RWPE1 (cell line): ENCODE measurements around the gene DDHD1.
"Not testable (repeated sequence)": the region's sequence is repeated elsewhere in the genome, so short reads cannot be mapped to it uniquely, and the experiment has no call there.

ENCODE experiments used
- CTCF ChIA-PET: fragments of 350-600 bp; sonication (Branson Sonifier 250); formaldehyde crosslinking; extraction: SDS; loops from one replicate; lab custom pipeline; 2021; lab: Yijun Ruan, JAX
- POLR2A ChIA-PET: fragments of 400-600 bp; formaldehyde crosslinking; extraction: SDS; loops from one replicate; lab custom pipeline; 2020; ENCODE audit warnings: antibody characterized with exemption; ENCODE audit not compliant: low non-redundant PET; lab: Yijun Ruan, JAX
- DNase-seq: peaks from one replicate; pipeline ENCODE4 v3.0.0; 2012; ENCODE audit warnings: low spot score
- H3K27ac ChIP-seq: fragments of 450-650 bp; 2 replicates; pipeline ENCODE4 v1.5.1; 2017
- CTCF ChIP-seq: fragments of 450-650 bp; conservative IDR thresholded peaks from 2 replicates; pipeline ENCODE4 v1.5.1; 2017; ENCODE audit warnings: low read depth, mild to moderate bottlenecking

Gene DDHD1

GRCh38 chr14:53109105-53110041, 43.8 kb downstream of the DDHD1 start:
- ChIA-PET POLR2A (no interaction called here), CTCF (interaction anchor here (0.7 kb wide), 1 partner anchor 1762 kb away, joined by 3 read pairs; no protein-coding TSS in a partner anchor)
- no peak overlapping the region for H3K27ac ChIP-seq
- no peak for TF ChIP-seq CTCF
- DNase-seq = no peak

- DNase-seq = no peak
- CTCF ChIA-PET = interaction anchor here (0.7 kb wide), 1 partner anchor 1761 kb away, joined by 3 read pairs; no protein-coding TSS in a partner anchor
- POLR2A ChIA-PET = no interaction called here
- TF ChIP-seq CTCF = no peak
- H3K27ac ChIP-seq = no peak overlapping the region
These were observed 44.6 kb downstream of the DDHD1 start for GRCh38 chr14:53108292-53109104.

- no peak for TF ChIP-seq CTCF
- no peak for DNase-seq
- POLR2A ChIA-PET = no interaction called here
- CTCF ChIA-PET = no interaction called here
- H3K27ac ChIP-seq = no peak overlapping the region
These were observed 46.4 kb downstream of the DDHD1 start for GRCh38 chr14:53106768-53107167.

GRCh38 chr14:53103636-53104340, 49.3 kb downstream of the DDHD1 start:
- no peak for DNase-seq
- POLR2A ChIA-PET = no interaction called here
- H3K27ac ChIP-seq = no peak overlapping the region
- CTCF ChIA-PET = no interaction called here
- TF ChIP-seq CTCF = no peak

DNA sequence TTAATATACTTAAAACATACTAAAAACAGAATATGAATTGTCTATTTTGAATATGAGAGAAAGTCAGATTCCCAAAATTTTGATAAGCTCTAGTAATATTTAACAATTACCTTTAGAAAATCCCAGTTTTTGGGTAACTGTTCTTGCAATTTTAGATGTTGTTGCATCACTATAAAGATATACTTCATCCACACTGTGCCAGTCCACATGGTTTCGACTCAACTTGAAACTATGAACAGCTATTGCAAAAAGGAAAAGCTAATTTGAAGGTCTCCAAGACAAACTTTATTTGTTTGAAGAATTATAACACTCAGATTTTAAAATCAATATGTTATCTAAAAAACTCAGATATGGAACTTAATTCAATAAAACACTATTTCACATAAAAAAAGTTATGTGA, 59.9 kb downstream of the DDHD1 start:
- DNase-seq = no peak
- TF ChIP-seq CTCF = no peak
- CTCF ChIA-PET = no interaction called here
- POLR2A ChIA-PET = no interaction called here
- H3K27ac ChIP-seq = no peak overlapping the region

GRCh38 chr14:53090853-53091252, 62.3 kb downstream of the DDHD1 start:
- CTCF ChIA-PET = interaction anchor here (0.5 kb wide), 1 partner anchor 308 kb away, joined by 3 read pairs; no protein-coding TSS in a partner anchor

DNA sequence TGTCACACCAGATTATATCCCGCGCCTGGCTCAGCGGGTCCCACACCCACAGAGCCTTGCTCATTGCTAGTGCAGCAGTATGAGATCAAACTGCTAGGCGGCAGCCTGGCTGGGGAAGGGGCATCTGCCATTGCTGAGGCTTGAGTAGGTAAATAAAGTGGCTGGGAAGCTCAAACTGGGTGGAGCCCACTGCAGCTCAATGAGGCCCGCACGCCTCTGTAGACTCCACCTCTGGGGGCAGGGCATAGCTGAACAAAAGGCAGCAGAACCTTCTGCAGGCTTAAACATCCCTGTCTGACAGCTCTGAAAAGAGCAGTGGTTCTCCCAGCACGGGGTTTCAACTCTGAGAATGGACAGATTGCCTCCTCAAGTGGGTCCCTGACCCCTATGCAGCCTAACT, 68.2 kb downstream of the DDHD1 start:
- CTCF ChIA-PET, DNase-seq, H3K27ac ChIP-seq, POLR2A ChIA-PET: not testable (repeated sequence)

More at GRCh38 chr14:53090853-53091252, 62.3 kb downstream of the DDHD1 start:
- TF ChIP-seq CTCF = no peak
- no peak for DNase-seq
- POLR2A ChIA-PET = no interaction called here
- no peak overlapping the region for H3K27ac ChIP-seq
